CD4-positive, alpha-beta memory T cell (primary cell): ENCODE measurements around the gene ATP5F1D. TPM values are rescaled to one million over a fixed set of nuclear protein-coding genes. Genes with fewer than 3 reads are reported as not detected.

Experiments
- CTCF ChIA-PET: fragments of 350-600 bp; sonication (Branson Sonifier 250); formaldehyde crosslinking; loops from one replicate; lab custom pipeline; 2021; ENCODE audit warnings: inconsistent platforms; ENCODE audit not compliant: partially characterized antibody; lab: Charles Lee
- POLR2A ChIA-PET: fragments of 350-600 bp; sonication (Branson Sonifier 250); formaldehyde crosslinking; loops from one replicate; lab custom pipeline; 2021; ENCODE audit not compliant: partially characterized antibody; lab: Charles Lee
- DNase-seq, 5 donors: peaks; one replicate each; pipeline versions ENCODE4 v3.0.0 to v3.0.0-alpha.2; 2020 to 2022; ENCODE audit warnings: mixed read lengths in 1 of 5
- H3K27ac ChIP-seq: one replicate; pipeline ENCODE4 v1.7.0; 2013; ENCODE audit warnings: low read depth, low read length
- H3K27me3 ChIP-seq: 2 replicates; pipeline ENCODE4 v1.7.0; 2013; ENCODE audit warnings: mild to moderate bottlenecking, low read length, moderate library complexity; ENCODE audit not compliant: insufficient read depth
- H3K36me3 ChIP-seq: 2 replicates; pipeline ENCODE4 v1.7.0; 2013; ENCODE audit warnings: mild to moderate bottlenecking, low read length, moderate library complexity; ENCODE audit not compliant: insufficient read depth
- H3K4me1 ChIP-seq: 2 replicates; pipeline ENCODE4 v1.7.0; 2013; ENCODE audit warnings: mild to moderate bottlenecking, low read length, moderate library complexity; ENCODE audit not compliant: insufficient read depth
- H3K4me3 ChIP-seq, 2 donors: one replicate each; pipeline ENCODE4 v1.7.0; 2013; ENCODE audit warnings: low read length in 2 of 2, mild to moderate bottlenecking in 1 of 2
- H3K9me3 ChIP-seq, 2 donors: one replicate each; pipeline ENCODE4 v1.7.0; 2013; ENCODE audit warnings: low read length in 2 of 2, control low read depth in 1 of 2; ENCODE audit not compliant: control insufficient read depth in 1 of 2
- H3K27ac Mint-ChIP-seq, 7 donors: one replicate each; pipeline ENCODE4 v1.8.0; 2020 to 2021; ENCODE audit warnings: mixed read lengths in 7 of 7, mild to moderate bottlenecking in 6 of 7, inconsistent platforms in 3 of 7, moderate library complexity in 3 of 7
- H3K27me3 Mint-ChIP-seq, 2 donors: one replicate each; pipeline ENCODE4 v1.8.0; 2020 to 2021; ENCODE audit warnings: mixed read lengths in 2 of 2
- H3K36me3 Mint-ChIP-seq, 2 donors: one replicate each; pipeline ENCODE4 v1.8.0; 2020 to 2021; ENCODE audit warnings: mixed read lengths in 2 of 2, inconsistent platforms in 1 of 2, mild to moderate bottlenecking in 1 of 2
- H3K4me1 Mint-ChIP-seq, 4 donors: one replicate each; pipeline ENCODE4 v1.8.0; 2020 to 2021; ENCODE audit warnings: mixed read lengths in 4 of 4, mild to moderate bottlenecking in 1 of 4
- H3K4me3 Mint-ChIP-seq, 8 donors: one replicate each; pipeline ENCODE4 v1.8.0; 2020 to 2021; ENCODE audit warnings: mixed read lengths in 8 of 8, mild to moderate bottlenecking in 7 of 8, moderate library complexity in 6 of 8, inconsistent platforms in 3 of 8
- H3K9me3 Mint-ChIP-seq, 8 donors: one replicate each; pipeline ENCODE4 v1.8.0; 2020 to 2021; ENCODE audit warnings: mixed read lengths in 8 of 8, mild to moderate bottlenecking in 5 of 8, inconsistent platforms in 3 of 8, moderate library complexity in 1 of 8
- intact Hi-C: fragments of 100-400 bp; cut with micrococcal nuclease; formaldehyde crosslinking; loops from one replicate; pipeline ENCODE4 v1.15.1; 2023
- polyA plus RNA-seq, 2 donors: library from polyadenylated mRNA; unstranded; fragments of 300-500 nt; fragmentation: Illumina TruSeq; gene quantifications; one replicate each; pipeline ENCODE4 v1.2.3, GENCODE V29; 2021
- total RNA-seq, 2 experiments: library from RNA; stranded (reverse); gene quantifications; one replicate each; pipeline ENCODE4 v1.2.3, GENCODE V29; 2021

The ATP5F1D gene
- total and polyA plus RNA-seq, 4 experiments from 2014 or later: 105 to 243 (median 120) TPM

DNA sequence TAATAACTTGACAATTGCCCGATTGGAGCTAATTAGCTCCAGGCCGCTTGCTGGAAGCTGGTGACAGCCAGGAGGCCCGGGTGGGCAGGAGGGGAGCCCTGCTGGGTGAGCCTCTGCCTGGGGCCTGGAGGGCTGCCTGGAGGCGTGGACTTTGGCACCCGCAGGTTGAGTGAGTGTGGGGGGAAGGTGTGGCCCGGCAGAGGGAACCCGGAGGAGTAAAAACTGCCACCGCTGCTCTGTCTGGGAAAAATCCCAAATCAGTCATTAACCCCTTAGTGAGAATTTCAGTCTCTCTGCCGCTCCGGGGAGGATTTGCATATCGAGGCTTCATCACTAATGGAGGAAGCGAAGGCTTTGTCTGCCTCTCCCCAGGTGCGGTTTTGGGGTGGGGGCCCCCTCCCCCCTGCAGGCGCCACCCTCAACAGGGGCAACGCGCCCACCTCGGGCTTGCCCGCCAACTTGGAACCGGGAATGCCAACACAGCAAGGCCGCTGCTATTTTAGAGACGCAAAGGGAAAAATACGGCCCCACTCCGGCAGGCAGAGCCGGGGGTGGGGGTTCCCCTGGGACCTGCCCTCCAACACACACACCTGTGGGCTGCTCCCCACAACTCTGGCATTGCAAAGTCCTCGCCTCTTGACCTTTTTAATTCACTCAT, 50.3 kb downstream of the ATP5F1D start:
- H3K36me3 Mint-ChIP-seq: no peaks in the 10 kb centered on the region
- intact Hi-C loops: loop anchor here (10.0 kb wide), 1 partner anchor 53 kb away; no protein-coding TSS in a partner anchor
- no peak overlapping the region for H3K4me3 ChIP-seq
- no peak overlapping the region for H3K27ac ChIP-seq
- POLR2A ChIA-PET: interaction anchor here (0.6 kb wide), 1 partner anchor 456 kb away, joined by 3 read pairs; no protein-coding TSS in a partner anchor
- DNase-seq: no peak
- H3K9me3 ChIP-seq: no peaks in the 10 kb centered on the region
- H3K4me1 Mint-ChIP-seq: no peaks in the 10 kb centered on the region
- no peaks in the 10 kb centered on the region for H3K36me3 ChIP-seq
- H3K27me3 ChIP-seq: peaks cover 9% of the 10 kb centered on the region
- H3K9me3 Mint-ChIP-seq: no peaks in the 10 kb centered on the region
- CTCF ChIA-PET: no interaction called here
- peaks cover 12 to 19% of the 10 kb centered on the region in 2 donors for H3K27me3 Mint-ChIP-seq
- no peak overlapping the region for H3K4me3 Mint-ChIP-seq
- H3K27ac Mint-ChIP-seq: peak overlapping the region in 1 of 7 donors; percentile 56
- H3K4me1 ChIP-seq: peaks cover 6% of the 10 kb centered on the region

DNA sequence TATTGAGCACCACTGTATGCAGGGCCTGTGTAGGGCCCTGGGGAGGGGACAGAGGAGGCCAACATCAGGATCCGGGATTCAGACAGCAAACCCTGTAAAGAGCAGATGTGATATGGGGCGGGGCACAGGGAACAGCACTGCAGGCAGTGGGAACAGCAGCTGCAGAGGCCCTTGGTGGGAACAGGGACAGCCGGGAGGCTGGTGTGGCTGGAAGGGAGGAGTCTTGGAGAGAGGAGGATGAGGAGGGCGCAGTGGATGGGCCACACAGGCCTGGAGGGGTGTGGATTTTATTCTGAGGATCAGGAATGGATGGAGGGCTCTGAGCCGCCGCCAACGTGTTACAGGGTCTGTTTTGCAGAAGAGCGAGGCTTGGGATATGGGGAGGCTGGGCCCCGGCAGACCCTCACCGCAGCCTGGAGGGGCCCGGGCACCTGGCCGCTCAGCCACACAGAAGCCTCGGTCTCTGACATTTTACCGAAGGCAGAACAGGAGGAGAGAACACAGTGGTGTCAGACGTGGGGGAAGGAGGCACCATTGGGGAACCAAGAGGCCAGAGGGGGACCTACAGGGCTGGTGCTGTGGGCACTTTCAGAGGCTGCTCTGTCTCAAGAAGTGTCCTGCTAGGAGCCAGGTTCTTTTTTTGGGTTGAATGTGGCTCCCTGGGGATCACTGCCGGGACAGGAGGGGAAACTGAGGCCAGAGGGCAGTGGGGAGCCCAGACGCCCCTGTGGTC, 51.0 kb downstream of the ATP5F1D start:
- peak overlapping the region in 1 of 7 donors; percentile 56 for H3K27ac Mint-ChIP-seq
- H3K4me3 Mint-ChIP-seq: no peak overlapping the region
- H3K27me3 ChIP-seq: peaks cover 6% of the 10 kb centered on the region
- H3K27ac ChIP-seq: no peak overlapping the region
- H3K4me3 ChIP-seq: no peak overlapping the region
- no peaks in the 10 kb centered on the region for H3K9me3 ChIP-seq
- H3K4me1 Mint-ChIP-seq: no peaks in the 10 kb centered on the region
- POLR2A ChIA-PET: no interaction called here
- no peak for DNase-seq
- intact Hi-C loops: loop anchor here (10.0 kb wide), 1 partner anchor 52 kb away; no protein-coding TSS in a partner anchor
- no peaks in the 10 kb centered on the region for H3K36me3 Mint-ChIP-seq
- CTCF ChIA-PET: no interaction called here
- no peaks in the 10 kb centered on the region for H3K9me3 Mint-ChIP-seq
- peaks cover 6% of the 10 kb centered on the region for H3K4me1 ChIP-seq
- peaks cover 15 to 19% of the 10 kb centered on the region in 2 donors for H3K27me3 Mint-ChIP-seq
- no peaks in the 10 kb centered on the region for H3K36me3 ChIP-seq

DNA sequence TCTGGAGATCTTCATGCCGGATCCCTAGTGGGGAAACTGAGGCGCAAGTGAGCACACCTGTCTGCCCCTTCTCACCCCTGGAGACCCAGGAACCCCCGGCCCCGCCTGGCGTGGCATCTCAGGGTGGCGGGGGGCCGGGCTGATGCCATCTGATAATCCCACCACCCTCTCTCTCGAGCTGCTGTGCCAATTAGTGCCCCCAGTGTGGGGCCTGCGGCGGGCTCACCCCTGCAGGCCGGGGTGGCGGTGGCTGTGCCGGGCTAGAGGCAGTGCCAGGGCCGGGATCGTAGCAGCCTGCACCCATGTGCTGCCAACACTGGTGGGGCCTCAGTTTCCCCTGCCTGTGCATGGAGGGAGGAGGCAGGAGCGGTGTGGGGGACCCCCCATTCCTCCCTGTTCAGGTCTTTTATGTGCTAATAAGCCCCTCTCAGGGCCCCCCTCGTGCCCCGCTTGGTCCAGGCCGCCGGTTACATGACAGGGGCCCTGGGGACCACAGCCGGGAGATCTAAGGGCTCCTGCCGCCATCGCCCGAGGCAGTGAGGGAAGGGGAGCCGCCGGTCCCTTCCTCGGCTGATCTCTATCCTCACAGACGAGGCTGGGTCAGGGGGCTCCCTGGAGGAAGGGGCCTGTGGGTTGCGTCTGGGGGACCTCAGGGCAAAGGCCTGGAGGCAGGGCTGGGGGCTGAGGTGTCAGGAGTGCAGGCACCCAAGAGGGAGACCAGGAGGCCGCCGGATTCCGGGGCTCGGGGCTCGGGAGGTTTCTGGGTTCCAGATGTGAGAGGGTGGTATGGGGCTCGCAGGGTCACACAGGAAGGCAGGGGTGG, 52.4 kb downstream of the ATP5F1D start:
- no peak overlapping the region for H3K27ac Mint-ChIP-seq
- CTCF ChIA-PET: no interaction called here
- Histone ChIP-seq H3K27me3 (peaks cover 6% of the 10 kb centered on the region), H3K4me1 (peaks cover 6% of the 10 kb centered on the region), H3K27ac (no peak overlapping the region), H3K4me3 (no peak overlapping the region), H3K36me3 (no peaks in the 10 kb centered on the region), H3K9me3 (no peaks in the 10 kb centered on the region)
- no peaks in the 10 kb centered on the region for H3K4me1 Mint-ChIP-seq
- intact Hi-C loops: loop anchor here (10.0 kb wide), 1 partner anchor 51 kb away; no protein-coding TSS in a partner anchor
- H3K4me3 Mint-ChIP-seq: no peak overlapping the region
- no peaks in the 10 kb centered on the region for H3K36me3 Mint-ChIP-seq
- peaks cover 14 to 15% of the 10 kb centered on the region in 2 donors for H3K27me3 Mint-ChIP-seq
- DNase-seq: no peak
- H3K9me3 Mint-ChIP-seq: no peaks in the 10 kb centered on the region
- POLR2A ChIA-PET: no interaction called here

Other genes starting within 250 kb of the ATP5F1D start
- not detected for gene GRIN3B, start 241.3 kb upstream of the ATP5F1D start, total RNA-seq
- gene GRIN3B, start 241.3 kb upstream of the ATP5F1D start, polyA plus RNA-seq: not detected
- gene TMEM259, start 220.6 kb upstream of the ATP5F1D start, total RNA-seq: 100 to 1,000 TPM; 315 to 329 TPM
- 10 to 100 TPM; 40.5 to 75.9 TPM for gene TMEM259, start 220.6 kb upstream of the ATP5F1D start, polyA plus RNA-seq
- gene RNU6-2, start 220.2 kb upstream of the ATP5F1D start, total RNA-seq: not detected
- not detected for gene RNU6-2, start 220.2 kb upstream of the ATP5F1D start, polyA plus RNA-seq
- gene CNN2, start 215.1 kb upstream of the ATP5F1D start, total RNA-seq: 100 to 1,000 TPM; 263 to 266 TPM
- 100 to 1,000 TPM; 444 to 632 TPM for gene CNN2, start 215.1 kb upstream of the ATP5F1D start, polyA plus RNA-seq
- 100 to 1,000 TPM; 313 to 319 TPM for gene ABCA7, start 201.6 kb upstream of the ATP5F1D start, total RNA-seq
- 10 to 100 TPM; 10.7 to 11.2 TPM for gene ABCA7, start 201.6 kb upstream of the ATP5F1D start, polyA plus RNA-seq
- 100 to 1,000 TPM; 834 to 836 TPM for gene ARHGAP45, start 174.6 kb upstream of the ATP5F1D start, total RNA-seq
- gene ARHGAP45, start 174.6 kb upstream of the ATP5F1D start, polyA plus RNA-seq: 100 to 1,000 TPM; 222 to 501 TPM
- gene POLR2E, start 146.4 kb upstream of the ATP5F1D start, total RNA-seq: 10 to 100 TPM; 76.0 to 80.0 TPM
- 100 to 1,000 TPM; 167 to 197 TPM for gene POLR2E, start 146.4 kb upstream of the ATP5F1D start, polyA plus RNA-seq
- 100 to 1,000 TPM; 210 to 220 TPM for gene GPX4, start 137.8 kb upstream of the ATP5F1D start, total RNA-seq
- 100 to 1,000 TPM; 399 to 406 TPM for gene GPX4, start 137.8 kb upstream of the ATP5F1D start, polyA plus RNA-seq
- 10 to 100 TPM; 92.6 to 98.6 TPM for gene SBNO2, start 67.5 kb upstream of the ATP5F1D start, total RNA-seq
- 1 to 10 TPM in 1 of 2 donors, under 1 TPM in 1; 0.37 to 3.5 TPM for gene SBNO2, start 67.5 kb upstream of the ATP5F1D start, polyA plus RNA-seq
- gene STK11, start 36.0 kb upstream of the ATP5F1D start, total RNA-seq: 100 to 1,000 TPM; 112 to 114 TPM
- gene STK11, start 36.0 kb upstream of the ATP5F1D start, polyA plus RNA-seq: 10 to 100 TPM; 11.0 to 43.5 TPM
- not detected for gene CBARP, start 3.7 kb upstream of the ATP5F1D start, total RNA-seq
- not detected for gene CBARP, start 3.7 kb upstream of the ATP5F1D start, polyA plus RNA-seq
- gene MIDN, start 6.8 kb downstream of the ATP5F1D start, total RNA-seq: 10 to 100 TPM; 30.3 to 34.0 TPM
- gene MIDN, start 6.8 kb downstream of the ATP5F1D start, polyA plus RNA-seq: 1 to 10 TPM in 1 of 2 donors, under 1 TPM in 1; 0.75 to 6.1 TPM
- gene CIRBP, start 27.6 kb downstream of the ATP5F1D start, total RNA-seq: 100 to 1,000 TPM; 574 to 638 TPM
- gene CIRBP, start 27.6 kb downstream of the ATP5F1D start, polyA plus RNA-seq: 100 to 1,000 TPM; 160 to 257 TPM
- gene FAM174C, start 33.8 kb downstream of the ATP5F1D start, total RNA-seq: 10 to 100 TPM; 50.5 to 54.2 TPM
- 100 to 1,000 TPM in 1 of 2 donors, 10 to 100 TPM in 1; 57.2 to 114 TPM for gene FAM174C, start 33.8 kb downstream of the ATP5F1D start, polyA plus RNA-seq
- gene EFNA2, start 44.1 kb downstream of the ATP5F1D start, total RNA-seq: not detected
- not detected for gene EFNA2, start 44.1 kb downstream of the ATP5F1D start, polyA plus RNA-seq
- 10 to 100 TPM; 68.6 to 73.5 TPM for gene NDUFS7, start 142.2 kb downstream of the ATP5F1D start, total RNA-seq
- gene NDUFS7, start 142.2 kb downstream of the ATP5F1D start, polyA plus RNA-seq: 100 to 1,000 TPM; 180 to 193 TPM
- gene GAMT, start 159.8 kb downstream of the ATP5F1D start, total RNA-seq: 10 to 100 TPM; 15.9 to 16.2 TPM
- 10 to 100 TPM; 19.3 to 20.3 TPM for gene GAMT, start 159.8 kb downstream of the ATP5F1D start, polyA plus RNA-seq
- 100 to 1,000 TPM; 143 to 152 TPM for gene DAZAP1, start 165.8 kb downstream of the ATP5F1D start, total RNA-seq
- gene DAZAP1, start 165.8 kb downstream of the ATP5F1D start, polyA plus RNA-seq: 1 to 10 TPM; 2.5 to 9.1 TPM
- 1,000 to 10,000 TPM; 1,715 to 1,828 TPM for gene RPS15, start 196.6 kb downstream of the ATP5F1D start, total RNA-seq
- gene RPS15, start 196.6 kb downstream of the ATP5F1D start, polyA plus RNA-seq: 1,000 to 10,000 TPM; 2,575 to 2,757 TPM
- not detected for gene APC2, start 208.4 kb downstream of the ATP5F1D start, total RNA-seq
- not detected for gene APC2, start 208.4 kb downstream of the ATP5F1D start, polyA plus RNA-seq
- 10 to 100 TPM; 68.8 to 79.8 TPM for gene C19orf25, start 237.5 kb downstream of the ATP5F1D start, total RNA-seq
- gene C19orf25, start 237.5 kb downstream of the ATP5F1D start, polyA plus RNA-seq: 10 to 100 TPM; 41.5 to 48.9 TPM
- gene PCSK4, start 248.6 kb downstream of the ATP5F1D start, total RNA-seq: 1 to 10 TPM; 3.1 to 3.7 TPM
- not detected for gene PCSK4, start 248.6 kb downstream of the ATP5F1D start, polyA plus RNA-seq
- 1 to 10 TPM; 2.9 to 3.3 TPM for gene REEP6, start 249.4 kb downstream of the ATP5F1D start, total RNA-seq
- gene REEP6, start 249.4 kb downstream of the ATP5F1D start, polyA plus RNA-seq: 1 to 10 TPM in 1 of 2 donors, under 1 TPM in 1; 1.00 to 2.8 TPM